IPS DF 4.7 (cell line): ENCODE data around the gene DNAJA3.

ENCODE experiments used
- DNase-seq: peaks from one replicate; pipeline ENCODE4 v3.0.0-alpha.2; 2013; ENCODE audit warnings: low spot score; ENCODE audit errors: extremely low read depth

The DNAJA3 gene

GRCh38 chr16:4425378-4426020 is at the start of gene DNAJA3:
Gene DNAJA3 (plus strand): TSS chr16:4425868. CDS start chr16:4425882, 14 bp downstream.
- DNase-seq: peak; percentile 74

GRCh38 chr16:4376126-4376892 is 49.4 kb upstream of the DNAJA3 start:
- no peak for DNase-seq

GRCh38 chr16:4376893-4377572 is 48.6 kb upstream of the DNAJA3 start:
- DNase-seq: no peak

- no peak for DNase-seq
Measured at GRCh38 chr16:4377573-4378154, 48.0 kb upstream of the DNAJA3 start.

DNA sequence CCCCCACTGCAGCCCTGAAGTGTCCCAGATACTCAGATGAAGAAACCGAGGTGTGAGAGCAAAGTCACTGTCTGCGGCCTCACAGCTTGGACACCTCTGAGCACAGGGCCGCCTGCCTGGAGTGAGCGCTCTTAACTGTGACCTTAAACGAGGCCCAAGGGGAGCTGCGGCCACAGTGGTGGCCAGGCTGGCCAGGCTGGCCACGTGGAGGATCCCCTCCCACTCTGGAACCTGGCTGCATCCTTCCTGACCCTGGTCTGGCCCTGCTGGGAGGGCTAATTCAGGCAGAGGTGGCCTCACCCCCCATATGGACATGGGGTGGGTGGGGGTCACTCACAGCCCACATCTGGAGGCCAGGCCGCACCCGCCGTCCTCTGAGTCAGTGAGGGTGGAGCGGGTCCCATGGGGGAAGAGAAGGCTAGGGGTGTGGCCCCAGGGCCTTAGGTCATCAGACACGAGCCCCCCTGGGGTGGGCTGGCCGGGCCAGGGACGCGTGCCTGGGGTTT is 47.5 kb upstream of the DNAJA3 start:
- DNase-seq: no peak

DNA sequence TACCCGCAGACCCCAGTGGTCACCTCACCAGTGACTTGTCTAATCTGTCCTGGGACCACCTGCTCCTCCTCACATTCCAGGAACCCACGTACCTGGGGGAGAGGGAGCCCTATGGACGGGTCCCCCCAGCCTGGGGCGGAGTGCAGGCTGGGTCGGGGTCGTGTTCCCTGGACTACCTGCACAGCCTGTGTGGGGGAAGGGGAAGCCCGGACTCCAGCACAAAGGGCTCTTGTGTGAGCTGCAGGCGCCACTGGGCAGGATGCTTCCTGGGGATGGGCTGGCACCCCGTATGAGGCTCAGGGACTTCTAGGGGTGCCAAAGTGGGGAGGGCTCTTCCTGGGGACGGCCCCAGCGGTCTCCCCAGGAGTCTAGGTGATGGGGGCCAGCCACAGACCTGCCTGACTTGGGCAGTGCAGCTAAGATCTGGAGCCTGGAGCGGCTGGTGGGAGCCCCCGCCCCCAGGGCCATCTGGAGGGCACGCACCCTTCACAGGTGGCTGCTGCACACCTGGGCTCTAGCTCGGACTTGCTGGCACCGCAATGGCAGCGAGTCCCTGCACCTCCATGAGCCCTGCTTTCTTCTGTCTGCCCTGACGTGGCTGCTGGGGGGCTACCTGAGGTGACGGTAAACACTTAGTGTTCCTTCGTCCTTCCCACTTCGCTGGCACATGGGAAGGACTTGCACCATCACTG is 46.5 kb upstream of the DNAJA3 start:
- no peak for DNase-seq

- no peak for DNase-seq
Measured at GRCh38 chr16:4380119-4381063, 45.3 kb upstream of the DNAJA3 start.

- DNase-seq: no peak
Measured at GRCh38 chr16:4381072-4381934, 44.4 kb upstream of the DNAJA3 start.

DNA sequence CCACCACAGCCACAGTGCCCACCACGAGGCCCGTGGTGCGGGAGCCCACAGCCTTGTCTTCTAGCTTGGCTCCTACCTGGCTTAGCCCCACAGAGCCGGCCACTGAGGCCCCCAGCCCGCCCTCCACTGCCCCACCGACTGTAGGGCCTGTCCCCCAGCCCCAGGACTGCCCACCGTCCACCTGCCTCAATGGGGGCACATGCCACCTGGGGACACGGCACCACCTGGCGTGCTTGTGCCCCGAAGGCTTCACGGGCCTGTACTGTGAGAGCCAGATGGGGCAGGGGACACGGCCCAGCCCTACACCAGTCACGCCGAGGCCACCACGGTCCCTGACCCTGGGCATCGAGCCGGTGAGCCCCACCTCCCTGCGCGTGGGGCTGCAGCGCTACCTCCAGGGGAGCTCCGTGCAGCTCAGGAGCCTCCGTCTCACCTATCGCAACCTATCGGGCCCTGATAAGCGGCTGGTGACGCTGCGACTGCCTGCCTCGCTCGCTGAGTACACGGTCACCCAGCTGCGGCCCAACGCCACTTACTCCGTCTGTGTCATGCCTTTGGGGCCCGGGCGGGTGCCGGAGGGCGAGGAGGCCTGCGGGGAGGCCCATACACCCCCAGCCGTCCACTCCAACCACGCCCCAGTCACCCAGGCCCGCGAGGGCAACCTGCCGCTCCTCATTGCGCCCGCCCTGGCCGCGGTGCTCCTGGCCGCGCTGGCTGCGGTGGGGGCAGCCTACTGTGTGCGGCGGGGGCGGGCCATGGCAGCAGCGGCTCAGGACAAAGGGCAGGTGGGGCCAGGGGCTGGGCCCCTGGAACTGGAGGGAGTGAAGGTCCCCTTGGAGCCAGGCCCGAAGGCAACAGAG is 43.5 kb upstream of the DNAJA3 start:
- no peak for DNase-seq

GRCh38 chr16:4382795-4383357 is 42.8 kb upstream of the DNAJA3 start:
- no peak for DNase-seq

DNA sequence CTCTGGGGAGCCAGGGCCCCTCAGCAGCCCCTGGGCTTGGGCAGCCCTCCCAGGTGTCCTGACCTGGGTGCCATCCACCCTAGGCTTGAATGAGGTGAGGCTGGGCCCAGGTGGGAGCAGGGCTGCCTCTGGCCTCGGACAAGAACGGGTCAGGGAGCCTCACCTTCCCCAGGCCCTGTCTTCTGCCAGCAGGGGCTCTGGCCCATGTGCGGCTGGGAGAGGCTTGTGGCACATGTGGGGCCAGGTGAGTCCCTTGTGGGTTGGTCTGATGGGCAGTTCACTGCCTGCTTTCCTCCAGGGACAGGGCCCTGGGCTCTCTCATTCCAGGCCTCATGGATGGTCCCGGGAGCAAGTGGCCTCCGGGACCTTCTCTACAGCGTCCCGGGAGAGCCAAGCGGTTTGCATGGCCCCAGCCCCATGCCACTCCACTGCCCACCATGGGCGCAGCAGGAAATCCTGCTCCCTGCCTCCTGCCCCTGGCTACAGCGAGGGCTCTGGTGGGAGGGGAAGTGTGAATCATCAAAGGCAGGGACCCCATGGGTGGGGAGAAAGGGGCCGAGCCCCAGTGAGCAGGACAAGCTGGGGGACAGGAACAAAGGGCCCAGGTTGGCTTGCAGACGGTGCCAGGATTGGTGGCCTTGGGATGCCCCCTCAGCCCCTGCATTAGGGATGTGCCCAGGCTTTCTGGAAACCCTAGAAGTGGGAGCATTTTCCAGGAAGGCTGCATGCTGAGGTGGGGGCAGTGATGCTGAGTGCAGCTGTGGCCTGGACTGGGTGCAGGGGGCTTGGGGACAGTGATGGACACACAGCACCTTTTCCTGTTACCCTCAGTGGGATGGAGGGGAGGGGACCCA is 41.9 kb upstream of the DNAJA3 start:
- no peak for DNase-seq

DNA sequence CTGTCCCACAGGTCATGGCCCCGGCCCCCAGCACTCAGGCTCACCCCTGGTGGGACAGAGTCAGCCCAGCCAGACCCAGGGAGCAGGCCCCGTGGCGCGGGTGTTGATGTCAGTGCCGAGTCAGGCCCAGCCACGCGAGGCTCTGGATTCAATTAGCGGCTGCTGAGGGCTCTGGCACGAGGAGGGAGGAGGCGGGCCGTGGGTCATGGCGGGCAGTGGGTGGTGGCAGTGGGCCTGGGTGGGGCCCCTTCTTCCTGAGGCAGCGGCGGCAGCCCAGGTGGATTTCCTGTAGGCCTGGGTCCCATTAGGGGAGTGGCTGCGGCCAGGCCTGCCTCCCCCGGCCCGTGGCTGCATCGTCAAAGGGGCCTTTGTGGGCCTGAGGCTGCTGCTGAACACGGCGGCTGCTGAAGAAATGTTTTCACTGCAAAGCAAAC is 41.1 kb upstream of the DNAJA3 start:
- DNase-seq: no peak

GRCh38 chr16:4385066-4385788 is 40.4 kb upstream of the DNAJA3 start:
- DNase-seq: no peak

DNA sequence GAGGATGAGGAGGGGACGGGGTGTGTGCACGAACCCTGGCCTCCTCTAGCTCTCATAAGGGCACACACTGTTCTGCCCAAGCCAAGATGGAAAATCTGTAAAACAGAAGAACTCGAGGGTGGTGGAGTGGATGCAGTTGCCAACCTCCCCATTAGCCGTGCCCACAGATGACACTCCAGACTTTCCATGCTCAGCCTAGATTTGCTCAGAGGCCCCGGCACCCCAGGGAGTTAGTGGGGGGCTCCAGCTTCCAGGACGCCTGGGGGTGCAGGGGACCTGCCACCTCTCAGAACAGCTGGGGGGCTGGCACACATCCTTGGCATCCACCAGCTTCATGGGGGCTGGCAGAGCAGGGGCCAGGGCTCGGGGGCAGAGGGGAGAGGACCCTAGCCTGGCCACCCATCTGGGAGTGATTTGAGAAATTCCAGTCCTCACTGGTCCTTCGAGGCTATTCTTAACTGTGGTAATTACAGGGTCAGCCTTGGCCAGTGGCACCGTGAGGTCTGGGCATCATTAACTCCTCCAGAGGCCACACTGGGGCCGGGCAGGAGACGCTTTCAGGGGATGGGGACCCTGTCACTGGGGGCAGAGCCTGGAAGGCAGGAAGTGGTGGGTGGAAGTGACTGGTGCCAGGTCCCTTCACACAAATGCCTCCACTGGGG is 39.7 kb upstream of the DNAJA3 start:
- no peak for DNase-seq

DNA sequence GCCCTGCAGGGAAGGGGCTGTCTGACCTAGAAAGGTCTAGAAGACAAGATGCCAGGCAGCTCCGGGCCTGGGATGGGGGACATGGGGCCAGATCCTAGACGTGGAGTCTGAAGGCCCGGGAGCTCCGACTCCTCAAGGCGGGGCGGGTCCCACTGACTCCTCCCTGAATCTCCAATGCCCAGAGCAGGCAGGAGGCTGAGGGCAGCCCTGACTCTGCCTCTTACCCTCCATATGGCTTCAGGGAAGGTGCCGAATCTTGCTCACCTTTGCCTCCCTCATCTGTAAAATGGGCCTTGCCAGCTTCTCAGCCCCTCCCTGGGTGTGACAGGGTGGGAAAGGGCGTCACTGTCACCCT is 39.2 kb upstream of the DNAJA3 start:
- DNase-seq: no peak
